GM18508 (cell line): ENCODE results near the gene CARMIL3.
"Not testable (repeated sequence)": the region's sequence is repeated elsewhere in the genome, so short reads cannot be mapped to it uniquely, and the experiment has no call there.

Source experiments
- ATAC-seq: cut with Tn5 transposase; IDR thresholded peaks from one replicate; pipeline ENCODE4 v1.9.1; 2021; ENCODE audit warnings: moderate number of reproducible peaks; ENCODE audit not compliant: insufficient read depth, unreplicated experiment

Gene CARMIL3, protein sequence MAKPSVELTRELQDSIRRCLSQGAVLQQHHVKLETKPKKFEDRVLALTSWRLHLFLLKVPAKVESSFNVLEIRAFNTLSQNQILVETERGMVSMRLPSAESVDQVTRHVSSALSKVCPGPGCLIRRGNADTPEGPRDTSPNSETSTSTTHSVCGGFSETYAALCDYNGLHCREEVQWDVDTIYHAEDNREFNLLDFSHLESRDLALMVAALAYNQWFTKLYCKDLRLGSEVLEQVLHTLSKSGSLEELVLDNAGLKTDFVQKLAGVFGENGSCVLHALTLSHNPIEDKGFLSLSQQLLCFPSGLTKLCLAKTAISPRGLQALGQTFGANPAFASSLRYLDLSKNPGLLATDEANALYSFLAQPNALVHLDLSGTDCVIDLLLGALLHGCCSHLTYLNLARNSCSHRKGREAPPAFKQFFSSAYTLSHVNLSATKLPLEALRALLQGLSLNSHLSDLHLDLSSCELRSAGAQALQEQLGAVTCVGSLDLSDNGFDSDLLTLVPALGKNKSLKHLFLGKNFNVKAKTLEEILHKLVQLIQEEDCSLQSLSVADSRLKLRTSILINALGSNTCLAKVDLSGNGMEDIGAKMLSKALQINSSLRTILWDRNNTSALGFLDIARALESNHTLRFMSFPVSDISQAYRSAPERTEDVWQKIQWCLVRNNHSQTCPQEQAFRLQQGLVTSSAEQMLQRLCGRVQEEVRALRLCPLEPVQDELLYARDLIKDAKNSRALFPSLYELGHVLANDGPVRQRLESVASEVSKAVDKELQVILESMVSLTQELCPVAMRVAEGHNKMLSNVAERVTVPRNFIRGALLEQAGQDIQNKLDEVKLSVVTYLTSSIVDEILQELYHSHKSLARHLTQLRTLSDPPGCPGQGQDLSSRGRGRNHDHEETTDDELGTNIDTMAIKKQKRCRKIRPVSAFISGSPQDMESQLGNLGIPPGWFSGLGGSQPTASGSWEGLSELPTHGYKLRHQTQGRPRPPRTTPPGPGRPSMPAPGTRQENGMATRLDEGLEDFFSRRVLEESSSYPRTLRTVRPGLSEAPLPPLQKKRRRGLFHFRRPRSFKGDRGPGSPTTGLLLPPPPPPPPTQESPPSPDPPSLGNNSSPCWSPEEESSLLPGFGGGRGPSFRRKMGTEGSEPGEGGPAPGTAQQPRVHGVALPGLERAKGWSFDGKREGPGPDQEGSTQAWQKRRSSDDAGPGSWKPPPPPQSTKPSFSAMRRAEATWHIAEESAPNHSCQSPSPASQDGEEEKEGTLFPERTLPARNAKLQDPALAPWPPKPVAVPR (N-terminal part only)

GRCh38 chr14:24051789-24052655, at the start of gene CARMIL3:
Gene CARMIL3 (plus strand): TSS chr14:24052009. CDS start chr14:24052154, 145 bp downstream.
- ATAC-seq, result no peak

- not testable (repeated sequence) for ATAC-seq
Measured at GRCh38 chr14:24006471-24006816, 45.4 kb upstream of the CARMIL3 start.

GRCh38 chr14:24006817-24007652, 44.8 kb upstream of the CARMIL3 start:
- not testable (repeated sequence) for ATAC-seq

DNA sequence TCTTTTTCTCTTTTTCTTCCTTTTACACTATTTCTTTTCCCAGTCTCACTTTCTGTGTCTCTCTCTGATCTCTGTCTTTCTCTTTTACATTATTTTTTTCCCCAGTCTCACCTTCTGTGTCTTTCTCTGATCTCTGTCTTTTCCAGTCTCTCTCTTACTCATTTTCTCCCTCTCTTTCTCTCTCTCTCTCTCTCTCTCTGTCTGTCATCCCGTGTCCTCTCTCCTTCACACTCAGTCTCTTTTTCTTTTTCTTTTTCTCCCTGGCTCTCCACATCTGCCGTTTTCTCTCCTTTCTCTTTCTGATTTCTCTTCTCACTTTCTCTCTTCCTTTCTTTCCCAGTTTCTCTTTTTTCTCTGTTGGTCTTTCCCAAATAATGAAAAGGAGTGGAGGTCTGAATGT, 40.8 kb upstream of the CARMIL3 start:
- ATAC-seq, result no peak

DNA sequence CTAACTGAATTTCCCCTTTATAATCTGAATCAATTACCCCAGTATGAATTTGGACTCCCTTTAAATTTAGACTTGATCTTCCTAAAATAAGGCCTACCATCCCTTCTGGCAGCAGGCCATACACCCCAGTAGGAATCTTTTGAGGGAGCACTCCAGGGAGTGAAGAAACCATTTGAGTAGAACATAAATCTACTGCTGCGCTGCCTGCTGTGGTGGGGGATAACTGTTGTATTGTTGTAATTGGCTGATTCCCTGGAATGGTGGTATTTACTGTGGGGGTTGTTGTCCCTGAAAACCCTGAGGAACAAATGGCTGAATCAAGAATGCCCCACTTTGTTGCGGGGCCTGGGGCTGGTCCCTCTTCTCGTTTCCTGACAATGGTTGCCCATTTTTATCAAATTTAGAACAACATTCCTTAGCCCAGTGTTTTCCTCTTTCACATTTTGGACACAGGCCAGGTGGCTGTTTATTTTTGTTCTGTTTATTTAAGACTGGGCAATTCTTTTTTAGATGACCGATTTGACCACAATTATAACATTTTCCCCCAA, 39.0 kb upstream of the CARMIL3 start:
- ATAC-seq, result not testable (repeated sequence)

GRCh38 chr14:24013654-24014514, 37.9 kb upstream of the CARMIL3 start:
- ATAC-seq, result no peak

DNA sequence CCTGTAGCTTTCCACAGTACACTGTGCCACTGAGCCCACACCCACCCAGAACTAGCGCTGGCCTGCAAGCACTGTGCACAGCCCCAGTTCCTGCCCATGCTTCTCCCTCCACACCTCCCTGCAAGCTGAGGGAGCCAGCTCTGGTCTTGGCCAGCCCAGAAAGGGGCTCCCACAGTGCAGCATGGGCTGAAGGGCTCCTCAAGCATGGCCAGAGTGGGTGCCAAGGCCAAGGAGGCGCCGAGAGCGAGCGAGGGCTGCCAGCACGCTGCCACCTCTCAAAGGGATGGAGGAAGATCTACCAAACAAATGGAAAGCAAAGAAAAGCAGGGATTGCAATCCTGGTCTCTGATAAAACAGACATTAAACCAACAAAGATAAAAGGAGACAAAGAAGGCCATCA, 36.1 kb upstream of the CARMIL3 start:
- not testable (repeated sequence) for ATAC-seq

GRCh38 chr14:24018978-24019377, 32.8 kb upstream of the CARMIL3 start:
- not testable (repeated sequence) for ATAC-seq

GRCh38 chr14:24019944-24020343, 31.9 kb upstream of the CARMIL3 start:
- ATAC-seq, result not testable (repeated sequence)

DNA sequence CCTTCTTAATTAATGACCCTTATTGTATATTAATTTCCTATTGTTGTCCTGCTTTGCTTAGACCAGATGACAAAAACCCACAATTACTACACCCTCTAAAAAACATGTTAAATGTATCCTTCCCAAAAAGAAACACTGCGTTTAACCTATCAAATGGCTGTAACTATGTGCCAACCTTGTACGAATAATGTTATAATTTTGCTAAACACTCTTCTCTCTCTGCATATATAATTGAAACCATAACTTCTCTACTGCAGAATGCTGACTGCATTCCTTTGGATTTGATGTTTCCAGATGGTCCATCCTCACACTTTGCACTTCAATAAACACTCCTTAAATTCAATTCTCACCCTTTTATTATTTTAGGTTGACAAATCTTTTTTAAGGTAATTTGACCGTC, 31.3 kb upstream of the CARMIL3 start:
- ATAC-seq, result not testable (repeated sequence)

GRCh38 chr14:24024939-24025418, 26.8 kb upstream of the CARMIL3 start:
- ATAC-seq, result not testable (repeated sequence)

DNA sequence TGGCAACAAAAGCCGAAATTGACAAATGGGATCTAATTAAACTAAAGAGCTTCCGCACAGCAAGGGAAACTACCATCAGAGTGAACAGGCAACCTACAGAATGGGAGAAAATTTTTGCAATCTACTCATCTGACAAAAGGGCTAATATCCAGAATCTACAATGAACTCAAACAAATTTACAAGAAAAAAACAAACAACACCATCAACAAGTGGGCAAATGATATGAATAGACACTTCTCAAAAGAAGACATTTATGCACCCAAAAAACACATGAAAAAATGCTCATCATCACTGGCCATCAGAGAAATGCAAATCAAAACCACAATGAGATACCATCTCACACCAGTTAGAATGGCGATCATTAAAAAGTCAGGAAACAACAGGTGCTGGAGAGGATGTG, 22.1 kb upstream of the CARMIL3 start:
- ATAC-seq, result not testable (repeated sequence)

DNA sequence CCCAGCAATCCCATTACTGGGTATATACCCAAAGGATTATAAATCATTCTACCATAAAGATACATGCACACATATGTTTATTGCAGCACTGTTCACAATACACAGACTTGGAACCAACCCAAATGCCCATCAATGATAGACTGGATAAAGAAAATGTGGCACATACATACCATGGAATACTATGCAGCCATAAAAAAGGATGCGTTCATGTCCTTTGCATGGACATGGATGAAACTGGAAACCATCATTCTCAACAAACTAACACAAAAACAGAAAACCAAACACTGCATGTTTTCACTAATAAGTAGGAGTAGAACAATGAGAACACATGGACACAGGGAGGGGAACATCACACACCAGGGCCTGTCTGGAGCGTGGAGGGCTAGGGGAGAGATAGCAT, 20.5 kb upstream of the CARMIL3 start:
- not testable (repeated sequence) for ATAC-seq

DNA sequence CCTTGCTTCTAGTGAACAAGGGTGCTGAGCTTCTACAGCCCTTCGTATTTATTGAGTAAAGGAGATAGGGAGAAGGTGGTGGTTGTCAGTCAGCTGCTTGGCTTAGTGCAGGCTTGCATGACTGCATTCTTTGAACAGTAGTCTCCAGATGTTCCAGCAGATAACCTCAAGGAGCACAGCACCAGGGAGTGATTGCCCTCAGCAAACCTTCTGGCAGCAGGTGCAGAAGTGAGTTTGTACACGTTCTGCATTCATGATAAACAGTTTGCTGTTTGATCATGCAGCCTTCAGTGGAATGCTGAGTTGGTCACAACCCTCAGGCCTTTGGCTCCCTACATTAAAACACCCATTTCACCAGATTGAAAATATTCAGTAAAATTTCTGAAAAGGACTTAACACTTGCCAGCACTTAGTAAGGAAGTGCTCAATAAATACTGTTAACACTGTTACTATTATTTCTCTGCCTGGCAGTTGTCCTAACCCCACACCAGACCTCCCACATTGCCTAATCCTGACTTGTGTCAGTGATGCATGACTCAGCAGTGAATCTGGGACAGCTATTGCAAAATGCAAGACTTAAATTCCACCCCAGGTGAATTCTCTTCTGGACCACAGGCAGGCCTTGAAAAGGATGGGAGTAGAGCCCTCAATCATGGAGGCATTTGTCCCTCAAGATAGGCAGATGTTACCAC, 18.9 kb upstream of the CARMIL3 start:
- no peak for ATAC-seq

DNA sequence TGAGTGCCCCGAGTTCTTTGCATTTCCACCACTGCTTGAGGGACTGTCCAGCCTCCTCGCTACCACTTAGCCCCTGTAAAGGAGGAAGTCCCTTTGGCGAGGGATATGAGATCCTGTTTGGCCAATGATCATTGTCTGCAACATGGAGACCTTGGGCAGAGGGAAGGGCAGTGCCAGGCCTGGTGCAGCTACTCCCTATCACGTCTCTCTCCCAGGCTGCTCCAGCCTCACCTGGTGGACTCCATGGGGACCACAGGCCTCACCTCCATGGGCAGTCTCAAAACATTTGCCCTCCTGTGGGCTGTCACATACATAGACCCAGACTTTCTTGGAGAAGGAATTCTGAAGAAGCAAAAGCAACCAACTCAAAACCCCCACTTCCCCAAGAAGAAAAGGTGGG, 16.0 kb upstream of the CARMIL3 start:
- ATAC-seq, result not testable (repeated sequence)

- ATAC-seq, result no peak
Measured at GRCh38 chr14:24036169-24036962, 15.4 kb upstream of the CARMIL3 start.
